ENCODE data around the gene DRAP1.
A peak's percentile ranks its signal among the peaks of the same experiment; 100 is the strongest.

The DRAP1 gene

DNA sequence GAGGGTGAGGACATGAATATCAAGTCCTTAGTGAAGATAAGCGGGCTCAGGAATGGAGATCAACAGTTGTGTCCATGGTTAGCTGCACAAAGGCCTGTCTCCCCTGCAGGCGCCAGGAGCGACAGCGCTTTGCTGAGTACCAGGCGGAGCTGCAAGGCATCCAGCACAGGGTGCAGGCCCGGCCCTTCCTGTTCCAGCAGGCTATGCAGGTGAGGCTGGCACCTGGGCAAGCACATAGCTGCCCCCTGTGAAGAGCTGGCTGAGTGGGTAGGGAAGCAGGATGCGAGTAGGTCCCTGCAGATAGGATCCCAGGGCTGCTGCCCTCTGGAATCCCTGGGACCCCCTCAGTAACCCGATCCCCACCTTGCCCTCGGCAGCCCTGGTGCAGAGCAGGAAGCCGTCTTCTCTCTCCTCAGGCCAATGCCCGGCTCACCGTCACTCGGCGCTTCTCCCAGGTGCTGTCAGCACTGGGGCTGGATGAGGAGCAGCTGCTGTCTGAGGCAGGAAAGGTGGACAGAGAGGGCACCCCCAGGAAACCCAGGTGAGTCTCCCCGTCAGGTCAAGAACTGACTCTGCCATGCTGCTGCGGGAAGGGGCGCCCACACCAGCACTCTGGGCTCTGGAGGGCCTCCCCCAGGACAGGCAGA is 39.7 kb downstream of the DRAP1 start:
- H2AFZ ChIP-seq (ENCODE audit: low read depth, low read length) = no peak overlapping the region
- peaks cover 13% of the 10 kb centered on the region for H3K4me1 ChIP-seq (ENCODE audit: insufficient read depth, low read length)
- peaks cover 3% of the 10 kb centered on the region for H3K36me3 ChIP-seq (ENCODE audit: insufficient read depth, low read length)
- no peaks in the 10 kb centered on the region for H3K27me3 ChIP-seq (ENCODE audit: insufficient read depth, low read length)
- no peaks in the 10 kb centered on the region for H3K9me3 ChIP-seq (ENCODE audit: low read length)
- no peak overlapping the region for H3K4me3 ChIP-seq (ENCODE audit: low read length)

- Histone ChIP-seq H3K4me1 (ENCODE audit: insufficient read depth, low read length) (peaks cover 13% of the 10 kb centered on the region), H3K4me3 (ENCODE audit: low read length) (peak overlapping the region; percentile 62), H2AFZ (ENCODE audit: low read depth, low read length) (peak overlapping the region; percentile 6), H3K9me3 (ENCODE audit: low read length) (no peaks in the 10 kb centered on the region), H3K27me3 (ENCODE audit: insufficient read depth, low read length) (no peaks in the 10 kb centered on the region), H3K36me3 (ENCODE audit: insufficient read depth, low read length) (peaks cover 23% of the 10 kb centered on the region)
Measured at GRCh38 chr11:65960824-65961266, 41.6 kb downstream of the DRAP1 start.

DNA sequence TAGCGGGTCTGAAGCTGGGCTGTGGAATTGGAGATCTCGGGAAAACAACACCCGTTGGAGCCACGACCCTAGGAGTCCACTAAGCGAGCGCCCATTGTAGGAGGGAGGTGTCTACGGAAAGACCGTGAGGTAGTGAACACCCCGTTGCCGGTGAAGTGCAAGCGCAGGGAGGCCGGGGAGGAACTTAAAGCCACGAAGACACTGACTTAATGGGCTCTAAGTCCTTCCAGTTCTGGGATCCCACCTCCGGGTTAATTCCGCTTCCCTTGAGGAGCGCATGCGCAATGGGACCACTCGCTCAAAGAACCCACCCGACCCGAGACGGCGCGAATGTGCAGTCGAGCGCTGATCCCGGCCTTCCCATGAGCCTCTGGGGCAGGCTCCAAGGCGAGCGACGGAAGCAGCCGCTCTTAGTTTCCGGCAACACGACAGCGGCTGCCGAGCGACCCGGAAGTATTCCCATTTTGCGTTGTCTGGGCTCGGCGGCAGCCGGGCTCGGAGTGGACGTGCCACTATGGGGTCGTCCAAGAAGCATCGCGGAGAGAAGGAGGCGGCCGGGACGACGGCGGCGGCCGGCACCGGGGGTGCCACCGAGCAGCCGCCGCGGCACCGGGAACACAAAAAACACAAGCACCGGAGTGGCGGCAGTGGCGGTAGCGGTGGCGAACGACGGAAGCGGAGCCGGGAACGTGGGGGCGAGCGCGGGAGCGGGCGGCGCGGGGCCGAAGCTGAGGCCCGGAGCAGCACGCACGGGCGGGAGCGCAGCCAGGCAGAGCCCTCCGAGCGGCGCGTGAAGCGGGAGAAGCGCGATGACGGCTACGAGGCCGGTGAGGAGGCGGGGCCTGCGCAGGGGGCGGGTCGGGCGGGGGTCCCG is 42.3 kb downstream of the DRAP1 start, which contains the start of gene SART1:
SART1 (plus strand) TSS at position 468 of the 874 bp plus-strand sequence; CDS start at position 515, 47 bp downstream.
- Histone ChIP-seq H3K9me3 (ENCODE audit: low read length) (no peaks in the 10 kb centered on the region), H2AFZ (ENCODE audit: low read depth, low read length) (peak within 1 kb of the TSS; percentile 6), H3K27me3 (ENCODE audit: insufficient read depth, low read length) (no peaks in the 10 kb centered on the region), H3K4me3 (ENCODE audit: low read length) (peak within 1 kb of the TSS; percentile 62), H3K4me1 (ENCODE audit: insufficient read depth, low read length) (peaks cover 13% of the 10 kb centered on the region), H3K36me3 (ENCODE audit: insufficient read depth, low read length) (peaks cover 29% of the 10 kb centered on the region)

- Histone ChIP-seq H2AFZ (ENCODE audit: low read depth, low read length) (no peak overlapping the region), H3K4me3 (ENCODE audit: low read length) (peak overlapping the region; percentile 62), H3K27me3 (ENCODE audit: insufficient read depth, low read length) (no peaks in the 10 kb centered on the region), H3K9me3 (ENCODE audit: low read length) (no peaks in the 10 kb centered on the region), H3K4me1 (ENCODE audit: insufficient read depth, low read length) (peaks cover 13% of the 10 kb centered on the region), H3K36me3 (ENCODE audit: insufficient read depth, low read length) (peaks cover 36% of the 10 kb centered on the region)
Measured at GRCh38 chr11:65962141-65962564, 42.9 kb downstream of the DRAP1 start.

DNA sequence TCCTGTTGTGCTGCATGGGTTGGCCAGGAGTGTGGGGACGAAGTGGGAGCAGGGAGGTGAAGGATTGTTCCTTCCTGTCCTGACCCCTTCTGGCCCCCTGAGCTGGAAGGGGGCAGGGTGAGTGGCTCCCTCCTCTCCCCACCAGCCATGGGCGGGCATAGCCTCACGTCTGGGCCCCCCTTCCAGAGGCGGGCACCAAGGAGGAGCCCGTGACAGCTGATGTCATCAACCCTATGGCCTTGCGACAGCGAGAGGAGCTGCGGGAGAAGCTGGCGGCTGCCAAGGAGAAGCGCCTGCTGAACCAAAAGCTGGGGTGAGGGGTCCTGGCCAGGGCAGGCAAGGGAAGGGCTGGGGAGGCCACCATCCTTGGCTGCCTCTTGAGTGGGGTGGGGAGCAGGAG is 45.7 kb downstream of the DRAP1 start:
- Histone ChIP-seq H3K36me3 (ENCODE audit: insufficient read depth, low read length) (peaks cover 62% of the 10 kb centered on the region), H3K9me3 (ENCODE audit: low read length) (no peaks in the 10 kb centered on the region), H2AFZ (ENCODE audit: low read depth, low read length) (no peak overlapping the region), H3K27me3 (ENCODE audit: insufficient read depth, low read length) (no peaks in the 10 kb centered on the region), H3K4me1 (ENCODE audit: insufficient read depth, low read length) (peaks cover 13% of the 10 kb centered on the region), H3K4me3 (ENCODE audit: low read length) (no peak overlapping the region)

- Histone ChIP-seq H3K9me3 (ENCODE audit: low read length) (no peaks in the 10 kb centered on the region), H2AFZ (ENCODE audit: low read depth, low read length) (no peak overlapping the region), H3K27me3 (ENCODE audit: insufficient read depth, low read length) (no peaks in the 10 kb centered on the region), H3K4me3 (ENCODE audit: low read length) (no peak overlapping the region), H3K4me1 (ENCODE audit: insufficient read depth, low read length) (peaks cover 13% of the 10 kb centered on the region), H3K36me3 (ENCODE audit: insufficient read depth, low read length) (peaks cover 67% of the 10 kb centered on the region)
Measured at GRCh38 chr11:65965986-65966762, 46.9 kb downstream of the DRAP1 start.

DNA sequence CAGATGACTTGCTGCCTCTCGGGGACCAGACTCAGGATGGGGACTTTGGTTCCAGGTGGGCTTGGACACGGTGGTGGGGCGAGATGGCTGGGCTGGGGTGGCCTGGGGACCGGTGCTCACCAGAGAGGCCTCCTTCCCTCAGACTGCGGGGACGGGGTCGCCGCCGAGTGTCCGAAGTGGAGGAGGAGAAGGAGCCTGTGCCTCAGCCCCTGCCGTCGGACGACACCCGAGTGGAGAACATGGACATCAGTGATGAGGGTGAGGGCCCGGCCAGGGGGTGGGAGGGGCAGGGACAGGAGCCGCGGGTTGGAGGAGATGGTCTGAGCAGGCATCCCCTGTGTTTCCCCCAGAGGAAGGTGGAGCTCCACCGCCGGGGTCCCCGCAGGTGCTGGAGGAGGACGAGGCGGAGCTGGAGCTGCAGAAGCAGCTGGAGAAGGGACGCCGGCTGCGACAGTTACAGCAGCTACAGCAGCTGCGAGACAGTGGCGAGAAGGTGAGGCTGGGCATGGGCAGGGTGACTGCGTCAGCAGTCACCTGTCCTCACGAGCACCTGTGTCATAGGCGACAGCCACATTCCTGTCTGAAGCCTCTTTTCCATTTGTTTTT is 48.2 kb downstream of the DRAP1 start:
- Histone ChIP-seq H3K9me3 (ENCODE audit: low read length) (no peaks in the 10 kb centered on the region), H3K4me1 (ENCODE audit: insufficient read depth, low read length) (peaks cover 9% of the 10 kb centered on the region), H3K27me3 (ENCODE audit: insufficient read depth, low read length) (no peaks in the 10 kb centered on the region), H2AFZ (ENCODE audit: low read depth, low read length) (no peak overlapping the region), H3K4me3 (ENCODE audit: low read length) (no peak overlapping the region), H3K36me3 (ENCODE audit: insufficient read depth, low read length) (peaks cover 72% of the 10 kb centered on the region)

DNA sequence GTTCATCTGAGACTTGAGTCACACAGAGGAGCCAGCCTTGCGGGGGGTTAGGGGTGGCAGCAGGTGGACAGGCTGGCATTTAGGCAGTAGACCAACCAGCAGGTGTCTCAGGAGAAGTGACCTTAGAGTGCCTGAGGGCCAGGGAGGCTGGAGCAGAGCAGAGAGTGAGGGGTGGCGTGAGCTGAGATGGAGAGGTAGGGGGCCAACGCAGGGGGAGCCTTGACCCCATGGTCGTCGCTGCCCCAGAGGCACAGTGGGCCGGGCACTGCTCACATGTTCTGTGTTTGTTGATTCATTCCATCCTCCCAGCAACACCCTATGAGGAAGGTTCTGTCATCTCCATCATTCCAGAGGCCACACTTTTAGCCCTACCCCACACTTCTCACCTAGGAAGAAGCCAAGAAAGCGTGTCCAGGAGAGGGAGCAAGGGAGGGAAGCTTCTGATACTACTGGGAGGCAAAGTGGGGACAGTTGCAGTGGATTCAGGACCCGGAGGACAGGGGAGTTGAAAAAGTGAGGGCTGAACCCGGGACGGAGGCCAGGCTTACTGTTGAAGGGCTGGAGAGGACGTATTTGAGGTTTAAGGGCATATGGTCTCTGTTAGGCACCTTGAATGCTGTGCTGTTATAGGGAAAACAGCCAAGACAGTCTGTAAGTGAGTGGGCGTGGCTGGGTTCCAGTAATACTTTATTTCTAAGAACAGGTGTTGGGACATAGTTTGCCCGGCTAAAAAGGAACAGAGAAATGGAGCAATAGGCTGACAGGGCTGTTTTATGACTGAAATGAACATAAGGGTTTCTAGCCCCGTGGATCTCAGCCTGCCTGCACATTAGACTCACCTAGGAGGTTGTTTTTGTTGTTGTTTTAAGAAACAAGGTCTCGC is 49.6 kb downstream of the DRAP1 start:
- Histone ChIP-seq H3K36me3 (ENCODE audit: insufficient read depth, low read length) (peaks cover 75% of the 10 kb centered on the region), H3K4me1 (ENCODE audit: insufficient read depth, low read length) (no peaks in the 10 kb centered on the region), H3K4me3 (ENCODE audit: low read length) (no peak overlapping the region)

More for the DNA sequence above, 49.6 kb downstream of the DRAP1 start:
- H3K9me3 ChIP-seq (ENCODE audit: low read length) = no peaks in the 10 kb centered on the region
- H3K27me3 ChIP-seq (ENCODE audit: insufficient read depth, low read length) = no peaks in the 10 kb centered on the region
- H2AFZ ChIP-seq (ENCODE audit: low read depth, low read length) = no peak overlapping the region
